Measurements from ENCODE around the gene GCLM. TPM values are rescaled to one million over a fixed set of nuclear protein-coding genes. Genes with fewer than 3 reads are reported as not detected.
A peak's percentile ranks its signal among the peaks of the same experiment; 100 is the strongest.
"Not testable (repeated sequence)": the region's sequence is repeated elsewhere in the genome, so short reads cannot be mapped to it uniquely, and the experiment has no call there.

GCLM gene
- total and polyA plus RNA-seq, 9 donors = 3.1 to 18.4 (median 10.4) TPM

- H3K27ac ChIP-seq; H3K9me3 ChIP-seq; H3K27me3 ChIP-seq; intact Hi-C loops (cut with DNase I); H3K4me3 ChIP-seq; H3K36me3 ChIP-seq; H3K4me1 ChIP-seq (ENCODE audit: insufficient read depth): not testable (repeated sequence)
- peak; percentile 48 to 77 (median 59) for DNase-seq
- 32 to 35% (median 32%) methylated on average over 10 of the region's 10 CpGs for WGBS, 3 donors
- peak; percentile 30 to 46 (median 37) for TF ChIP-seq CTCF (IDR thresholded peaks at IDR 0.05)
These were observed 58.4 kb downstream of the GCLM start for GRCh38 chr1:93850687-93851326.

- 46 to 56% (median 48%) methylated on average over 4 of the region's 4 CpGs for WGBS, 3 donors
- no peak for TF ChIP-seq CTCF (IDR thresholded peaks at IDR 0.05)
- TF ChIP-seq EP300 (IDR thresholded peaks at IDR 0.05) = no peak
- no peak for TF ChIP-seq POLR2A (IDR thresholded peaks at IDR 0.05)
- intact Hi-C loops (cut with DNase I) = loop anchor here (10.0 kb wide), 3 partner anchors 224 to 414 kb away; partner anchors contain the start of gene FNBP1L (in 1 of the 4)
- no peaks in the 10 kb centered on the region for H3K36me3 ChIP-seq
- no peaks in the 10 kb centered on the region for H3K27me3 ChIP-seq
- no peaks in the 10 kb centered on the region for H3K9me3 ChIP-seq
- H3K27ac ChIP-seq = peak overlapping the region in 1 of 2 donors; percentile 99
- H3K4me1 ChIP-seq (ENCODE audit: insufficient read depth) = peaks cover 4% of the 10 kb centered on the region
- DNase-seq = no peak
- H3K4me3 ChIP-seq = peak overlapping the region; percentile 88
These were observed 60.8 kb downstream of the GCLM start for GRCh38 chr1:93848350-93848883.

- 0 to 1% (median 0%) methylated on average over 35 to 36 of the region's 36 CpGs for WGBS, 3 donors
- Histone ChIP-seq H3K4me1 (ENCODE audit: insufficient read depth) (peaks cover 4% of the 10 kb centered on the region), H3K27me3 (no peaks in the 10 kb centered on the region), H3K27ac (peak overlapping the region; percentile 97 to 99), H3K9me3 (no peaks in the 10 kb centered on the region), H3K36me3 (no peaks in the 10 kb centered on the region), H3K4me3 (peak overlapping the region; percentile 88)
- TF ChIP-seq EP300 (IDR thresholded peaks at IDR 0.05) (no peak), POLR2A (IDR thresholded peaks at IDR 0.05) (peak; percentile 19)
- intact Hi-C loops (cut with DNase I) = loop anchor here (10.0 kb wide), 3 partner anchors 223 to 413 kb away; partner anchors contain the start of gene FNBP1L (in 1 of the 4)
- DNase-seq = peak; percentile 67 to 80 (median 79)
These were observed 61.4 kb downstream of the GCLM start for GRCh38 chr1:93847811-93848288.

GRCh38 chr1:93846992-93847810 is 62.0 kb downstream of the GCLM start:
- Histone ChIP-seq H3K9me3 (no peaks in the 10 kb centered on the region), H3K36me3 (no peaks in the 10 kb centered on the region), H3K4me3 (peak overlapping the region; percentile 88), H3K27ac (peak overlapping the region; percentile 97 to 99), H3K4me1 (ENCODE audit: insufficient read depth) (peaks cover 4% of the 10 kb centered on the region), H3K27me3 (no peaks in the 10 kb centered on the region)
- peak; percentile 86 to 92 (median 92) for DNase-seq
- TF ChIP-seq CTCF (IDR thresholded peaks at IDR 0.05) (peak in 2 of 3 donors; percentile 12 to 30), EP300 (IDR thresholded peaks at IDR 0.05) (no peak), POLR2A (IDR thresholded peaks at IDR 0.05) (peak; percentile 67)
- intact Hi-C loops (cut with DNase I) = loop anchor here (10.0 kb wide), 3 partner anchors 222 to 412 kb away; partner anchors contain the start of gene FNBP1L (in 1 of the 4)
- WGBS, 3 donors = 0 to 1% (median 0%) methylated on average over 67 to 82 of the region's 86 CpGs
